ENCODE measurements around the gene RAB25.

RAB25 gene

GRCh38 chr1:156080241-156080862 lies 19.4 kb downstream of the RAB25 start:
- Mint-ChIP-seq H3K36me3 (ENCODE audit: low read depth) (no peaks in the 10 kb centered on the region), H3K9me3 (no peaks in the 10 kb centered on the region), H3K27ac (no peak overlapping the region), H3K4me1 (ENCODE audit: low read depth) (peaks cover 24% of the 10 kb centered on the region), H3K4me3 (no peak overlapping the region), H3K27me3 (peaks cover 44% of the 10 kb centered on the region)
- no peak for DNase-seq

- Mint-ChIP-seq H3K9me3 (no peaks in the 10 kb centered on the region), H3K27me3 (peaks cover 46% of the 10 kb centered on the region), H3K36me3 (ENCODE audit: low read depth) (no peaks in the 10 kb centered on the region), H3K27ac (no peak overlapping the region), H3K4me3 (peak overlapping the region; percentile 55), H3K4me1 (ENCODE audit: low read depth) (peaks cover 22% of the 10 kb centered on the region)
- DNase-seq = no peak
These were observed 19.9 kb downstream of the RAB25 start for GRCh38 chr1:156080863-156081179.

GRCh38 chr1:156081180-156081916 lies 20.4 kb downstream of the RAB25 start:
- Mint-ChIP-seq H3K27ac (no peak overlapping the region), H3K9me3 (no peaks in the 10 kb centered on the region), H3K4me3 (peak overlapping the region; percentile 66), H3K36me3 (ENCODE audit: low read depth) (no peaks in the 10 kb centered on the region), H3K4me1 (ENCODE audit: low read depth) (peaks cover 21% of the 10 kb centered on the region), H3K27me3 (peaks cover 50% of the 10 kb centered on the region)
- DNase-seq = no peak

- peak overlapping the region; percentile 80 for H3K4me3 Mint-ChIP-seq
- H3K27ac Mint-ChIP-seq = no peak overlapping the region
- H3K9me3 Mint-ChIP-seq = no peaks in the 10 kb centered on the region
- H3K27me3 Mint-ChIP-seq = peaks cover 56% of the 10 kb centered on the region
- no peaks in the 10 kb centered on the region for H3K36me3 Mint-ChIP-seq (ENCODE audit: low read depth)
- H3K4me1 Mint-ChIP-seq (ENCODE audit: low read depth) = peaks cover 17% of the 10 kb centered on the region
- DNase-seq = no peak
These were observed 21.0 kb downstream of the RAB25 start for GRCh38 chr1:156081917-156082308.

GRCh38 chr1:156082309-156083091 lies 21.5 kb downstream of the RAB25 start, which contains the start of gene MEX3A:
Gene MEX3A (minus strand): TSS chr1:156082465. CDS start chr1:156081998, 467 bp downstream.
- H3K27me3 Mint-ChIP-seq = peaks cover 59% of the 10 kb centered on the region
- no peaks in the 10 kb centered on the region for H3K36me3 Mint-ChIP-seq (ENCODE audit: low read depth)
- no peak within 1 kb of the TSS for H3K27ac Mint-ChIP-seq
- H3K4me1 Mint-ChIP-seq (ENCODE audit: low read depth) = peaks cover 14% of the 10 kb centered on the region
- peak within 1 kb of the TSS; percentile 80 for H3K4me3 Mint-ChIP-seq
- H3K9me3 Mint-ChIP-seq = no peaks in the 10 kb centered on the region
- peak; percentile 76 for DNase-seq

- DNase-seq = no peak
- H3K27ac Mint-ChIP-seq = no peak overlapping the region
These were observed 23.1 kb downstream of the RAB25 start for GRCh38 chr1:156083800-156084790.

GRCh38 chr1:156086256-156086662 lies 25.3 kb downstream of the RAB25 start:
- H3K27ac Mint-ChIP-seq = no peak overlapping the region
- H3K36me3 Mint-ChIP-seq (ENCODE audit: low read depth) = no peaks in the 10 kb centered on the region
- no peaks in the 10 kb centered on the region for H3K9me3 Mint-ChIP-seq
- no peak for DNase-seq
- H3K27me3 Mint-ChIP-seq = peaks cover 53% of the 10 kb centered on the region
- no peak overlapping the region for H3K4me3 Mint-ChIP-seq
- H3K4me1 Mint-ChIP-seq (ENCODE audit: low read depth) = peaks cover 16% of the 10 kb centered on the region

More at GRCh38 chr1:156083800-156084790, 23.1 kb downstream of the RAB25 start:
- Mint-ChIP-seq H3K4me1 (ENCODE audit: low read depth) (peaks cover 14% of the 10 kb centered on the region), H3K36me3 (ENCODE audit: low read depth) (no peaks in the 10 kb centered on the region), H3K9me3 (no peaks in the 10 kb centered on the region), H3K27me3 (peaks cover 58% of the 10 kb centered on the region), H3K4me3 (peak overlapping the region; percentile 80)

GRCh38 chr1:156089704-156090103 lies 28.7 kb downstream of the RAB25 start:
- peaks cover 35% of the 10 kb centered on the region for H3K27me3 Mint-ChIP-seq
- H3K4me3 Mint-ChIP-seq = no peak overlapping the region
- no peaks in the 10 kb centered on the region for H3K9me3 Mint-ChIP-seq
- no peaks in the 10 kb centered on the region for H3K36me3 Mint-ChIP-seq (ENCODE audit: low read depth)
- no peak for DNase-seq
- peaks cover 5% of the 10 kb centered on the region for H3K4me1 Mint-ChIP-seq (ENCODE audit: low read depth)
- H3K27ac Mint-ChIP-seq = no peak overlapping the region

GRCh38 chr1:156090138-156090839 lies 29.3 kb downstream of the RAB25 start:
- Mint-ChIP-seq H3K4me1 (ENCODE audit: low read depth) (peaks cover 8% of the 10 kb centered on the region), H3K4me3 (no peak overlapping the region), H3K9me3 (no peaks in the 10 kb centered on the region), H3K27me3 (peaks cover 29% of the 10 kb centered on the region), H3K27ac (no peak overlapping the region), H3K36me3 (ENCODE audit: low read depth) (no peaks in the 10 kb centered on the region)
- no peak for DNase-seq

GRCh38 chr1:156090840-156091188 lies 29.9 kb downstream of the RAB25 start:
- peak; percentile 91 for DNase-seq
- H3K4me1 Mint-ChIP-seq (ENCODE audit: low read depth) = peaks cover 12% of the 10 kb centered on the region

GRCh38 chr1:156091610-156092009 lies 30.6 kb downstream of the RAB25 start:
- no peak overlapping the region for H3K4me3 Mint-ChIP-seq
- H3K27ac Mint-ChIP-seq = no peak overlapping the region
- peaks cover 16% of the 10 kb centered on the region for H3K27me3 Mint-ChIP-seq
- no peak for DNase-seq
- no peaks in the 10 kb centered on the region for H3K36me3 Mint-ChIP-seq (ENCODE audit: low read depth)
- no peaks in the 10 kb centered on the region for H3K9me3 Mint-ChIP-seq
- peaks cover 20% of the 10 kb centered on the region for H3K4me1 Mint-ChIP-seq (ENCODE audit: low read depth)

More at GRCh38 chr1:156090840-156091188, 29.9 kb downstream of the RAB25 start:
- Mint-ChIP-seq H3K4me3 (no peak overlapping the region), H3K27ac (no peak overlapping the region), H3K36me3 (ENCODE audit: low read depth) (no peaks in the 10 kb centered on the region), H3K27me3 (peaks cover 23% of the 10 kb centered on the region), H3K9me3 (no peaks in the 10 kb centered on the region)

GRCh38 chr1:156095906-156096508 lies 35.0 kb downstream of the RAB25 start:
- H3K4me1 Mint-ChIP-seq (ENCODE audit: low read depth) = peaks cover 54% of the 10 kb centered on the region

More at GRCh38 chr1:156095906-156096508, 35.0 kb downstream of the RAB25 start:
- Mint-ChIP-seq H3K9me3 (no peaks in the 10 kb centered on the region), H3K36me3 (ENCODE audit: low read depth) (no peaks in the 10 kb centered on the region), H3K27ac (peak overlapping the region; percentile 97), H3K27me3 (no peaks in the 10 kb centered on the region), H3K4me3 (peak overlapping the region; percentile 63)
- no peak for DNase-seq

All from activated T-cell treated with anti-CD3 and anti-CD28 coated beads, Interleukin-2, amount 50 U/mL, for 24 hours (primary cell).